Smooth muscle cell of trachea (primary cell): ENCODE results near the gene MYO7A. TPM values are rescaled to one million over a fixed set of nuclear protein-coding genes. Genes with fewer than 3 reads are reported as not detected.

Source experiments
- total RNA-seq: library from RNA; depleted of rRNA; stranded (reverse); fragments of >200 nt; gene quantifications from 2 replicates; pipeline ENCODE4 v1.2.1, GENCODE V29; 2014

MYO7A gene
- total RNA-seq, result 0.15 and 0.17 TPM in 2 replicates

DNA sequence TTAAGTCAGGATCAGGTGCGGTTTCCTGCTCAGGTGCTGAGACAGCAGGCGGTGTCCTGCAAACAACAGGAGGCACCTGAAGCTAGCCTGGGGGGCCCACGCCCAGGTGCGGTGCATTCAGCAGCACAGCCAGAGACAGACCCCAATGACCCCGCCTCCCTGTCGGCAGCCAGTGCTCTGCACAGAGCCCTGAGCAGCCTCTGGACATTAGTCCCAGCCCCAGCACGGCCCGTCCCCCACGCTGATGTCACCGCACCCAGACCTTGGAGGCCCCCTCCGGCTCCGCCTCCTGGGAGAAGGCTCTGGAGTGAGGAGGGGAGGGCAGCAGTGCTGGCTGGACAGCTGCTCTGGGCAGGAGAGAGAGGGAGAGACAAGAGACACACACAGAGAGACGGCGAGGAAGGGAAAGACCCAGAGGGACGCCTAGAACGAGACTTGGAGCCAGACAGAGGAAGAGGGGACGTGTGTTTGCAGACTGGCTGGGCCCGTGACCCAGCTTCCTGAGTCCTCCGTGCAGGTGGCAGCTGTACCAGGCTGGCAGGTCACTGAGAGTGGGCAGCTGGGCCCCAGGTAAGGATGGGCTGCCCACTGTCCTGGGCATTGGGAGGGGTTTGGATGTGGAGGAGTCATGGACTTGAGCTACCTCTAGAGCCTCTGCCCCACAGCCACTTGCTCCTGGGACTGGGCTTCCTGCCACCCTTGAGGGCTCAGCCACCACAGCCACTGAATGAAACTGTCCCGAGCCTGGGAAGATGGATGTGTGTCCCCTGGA lies at the start of gene MYO7A:
MYO7A (plus strand) TSS at position 327 of the 772 bp plus-strand sequence. CDS start 2,389 bp downstream, outside the sequence.

DNA sequence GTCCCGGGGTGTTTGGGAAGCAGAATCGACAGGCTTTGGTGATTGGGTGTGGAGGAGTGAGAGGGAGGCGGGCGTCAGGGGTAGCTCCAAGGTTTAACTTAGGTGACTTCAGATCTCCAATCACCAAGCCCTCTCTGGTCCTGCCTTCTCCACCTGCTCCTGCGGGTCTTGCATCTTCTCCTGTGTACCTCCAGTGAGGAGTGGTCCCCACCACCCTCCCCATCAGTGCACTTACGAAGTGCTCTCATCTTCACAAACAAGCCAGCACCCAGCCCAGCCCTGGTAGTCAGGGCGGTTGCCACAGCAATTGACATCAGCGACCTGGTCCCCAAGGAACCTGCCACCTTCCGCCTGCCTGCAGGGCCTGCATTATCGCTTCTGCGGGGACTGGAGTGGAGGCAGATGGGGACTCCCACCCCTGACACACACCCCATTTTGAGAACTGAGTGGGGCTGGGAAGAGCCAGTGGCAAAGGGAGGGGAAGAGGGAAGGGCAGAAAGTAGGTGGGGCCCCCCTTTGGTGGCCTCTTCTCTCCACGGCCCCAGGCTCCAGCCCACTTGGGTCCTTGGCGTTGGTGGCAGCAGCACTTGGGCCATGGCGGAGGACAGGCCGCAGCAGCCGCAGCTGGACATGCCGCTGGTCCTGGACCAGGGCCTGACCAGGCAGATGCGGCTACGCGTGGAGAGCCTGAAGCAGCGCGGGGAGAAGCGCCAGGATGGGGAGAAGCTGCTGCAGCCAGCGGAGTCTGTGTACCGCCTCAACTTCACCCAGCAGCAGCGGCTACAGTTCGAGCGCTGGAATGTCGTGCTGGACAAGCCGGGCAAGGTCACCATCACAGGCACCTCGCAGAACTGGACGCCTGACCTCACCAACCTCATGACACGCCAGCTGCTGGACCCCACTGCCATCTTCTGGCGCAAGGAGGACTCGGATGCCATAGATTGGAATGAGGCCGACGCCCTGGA lies 25.5 kb upstream of the MYO7A start, which contains the start of gene OMP:
OMP (plus strand) TSS at position 595 of the 965 bp plus-strand sequence; CDS start at position 595, 0 bp downstream.

Other genes with a start within 250 kb of the MYO7A start
- not detected in 2 replicates for gene B3GNT6, start 93.8 kb upstream of the MYO7A start, total RNA-seq
- 34.5 and 52.6 TPM in 2 replicates for gene CAPN5, start 61.3 kb upstream of the MYO7A start, total RNA-seq
- 0.29 and 1.3 TPM in 2 replicates for gene OMP, start 25.4 kb upstream of the MYO7A start, total RNA-seq
- 0.17 TPM in 1 of 2 replicates, not detected in the other for gene GDPD4, start 173.4 kb downstream of the MYO7A start, total RNA-seq